ENCODE measurements around the gene KIFC3. TPM values are rescaled to one million over a fixed set of nuclear protein-coding genes. Genes with fewer than 3 reads are reported as not detected.
"Not testable (repeated sequence)": the region's sequence is repeated elsewhere in the genome, so short reads cannot be mapped to it uniquely, and the experiment has no call there.

The KIFC3 gene, protein sequence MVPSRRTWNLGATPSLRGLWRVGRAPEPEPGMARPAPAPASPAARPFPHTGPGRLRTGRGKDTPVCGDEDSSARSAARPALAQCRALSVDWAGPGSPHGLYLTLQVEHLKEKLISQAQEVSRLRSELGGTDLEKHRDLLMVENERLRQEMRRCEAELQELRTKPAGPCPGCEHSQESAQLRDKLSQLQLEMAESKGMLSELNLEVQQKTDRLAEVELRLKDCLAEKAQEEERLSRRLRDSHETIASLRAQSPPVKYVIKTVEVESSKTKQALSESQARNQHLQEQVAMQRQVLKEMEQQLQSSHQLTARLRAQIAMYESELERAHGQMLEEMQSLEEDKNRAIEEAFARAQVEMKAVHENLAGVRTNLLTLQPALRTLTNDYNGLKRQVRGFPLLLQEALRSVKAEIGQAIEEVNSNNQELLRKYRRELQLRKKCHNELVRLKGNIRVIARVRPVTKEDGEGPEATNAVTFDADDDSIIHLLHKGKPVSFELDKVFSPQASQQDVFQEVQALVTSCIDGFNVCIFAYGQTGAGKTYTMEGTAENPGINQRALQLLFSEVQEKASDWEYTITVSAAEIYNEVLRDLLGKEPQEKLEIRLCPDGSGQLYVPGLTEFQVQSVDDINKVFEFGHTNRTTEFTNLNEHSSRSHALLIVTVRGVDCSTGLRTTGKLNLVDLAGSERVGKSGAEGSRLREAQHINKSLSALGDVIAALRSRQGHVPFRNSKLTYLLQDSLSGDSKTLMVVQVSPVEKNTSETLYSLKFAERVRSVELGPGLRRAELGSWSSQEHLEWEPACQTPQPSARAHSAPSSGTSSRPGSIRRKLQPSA
- total RNA-seq (2014; rRNA removed), result 32.6 and 42.2 TPM in 2 replicates
- Bru-seq, nascent RNA, result percentile 52 among the genes with signal in this experiment
- percentile 55 among the genes with signal in this experiment for BruChase-seq, experiment 1, labeled RNA remaining after a 6-hour chase
- percentile 54 among the genes with signal in this experiment for BruChase-seq, experiment 2, labeled RNA remaining after a 2-hour chase
- long read RNA-seq, transcript KIFC3-203 (20 exons, 3,379 nt), result major isoform, 33 of 119 reads
- long read RNA-seq, partial matches to known transcripts, result 27 of 119 reads
- long read RNA-seq, other reads (novel, unspliced or antisense), result 57 of 119 reads

DNA sequence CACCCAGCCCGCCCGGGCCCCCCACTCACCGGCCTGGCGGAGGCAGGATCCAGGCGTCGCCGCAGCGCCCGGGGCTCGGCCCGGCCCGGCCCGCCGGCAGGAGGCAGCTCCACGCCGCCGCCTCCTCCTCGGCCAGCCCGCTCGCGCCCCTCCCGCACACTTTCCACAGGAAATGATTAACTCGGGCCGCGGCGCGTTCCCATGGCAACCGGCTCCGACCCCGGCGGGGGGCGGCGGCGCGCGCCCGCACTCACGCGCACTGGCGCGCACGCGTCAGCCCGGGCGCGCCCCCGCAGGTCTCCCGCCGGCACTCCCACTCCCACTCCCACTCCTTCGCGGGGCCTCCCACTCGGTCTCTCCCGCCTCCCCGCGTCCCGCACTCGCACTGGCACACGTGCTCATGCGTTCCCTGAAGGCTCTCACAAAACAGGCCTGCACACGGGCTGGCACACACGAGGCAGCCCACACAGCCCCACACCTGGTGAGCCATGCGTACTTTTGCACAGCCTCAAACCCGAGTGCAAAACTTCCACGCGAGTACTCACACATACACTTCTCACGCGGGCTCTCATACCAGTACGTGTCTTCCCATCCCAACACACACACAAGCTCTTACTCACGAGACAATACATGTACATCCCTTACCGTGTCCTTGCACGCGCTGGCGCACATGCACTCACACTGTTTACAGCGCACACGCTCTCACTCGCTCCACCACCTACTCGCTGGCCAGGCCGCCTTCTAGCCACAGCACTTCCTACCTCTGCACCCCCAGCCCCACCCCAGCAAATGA, at the start of gene KIFC3:
KIFC3 (minus strand) TSS at position 151 of the 793 bp plus-strand sequence. CDS start 4,248 bp downstream, outside the sequence.
- Histone ChIP-seq H3K9me3 (ENCODE audit: low read length) (no peaks in the 10 kb centered on the region), H3K4me1 (ENCODE audit: insufficient read depth, low read length) (peaks cover 46% of the 10 kb centered on the region), H3K9ac (ENCODE audit: low read length) (peak within 1 kb of the TSS; percentile 82), H3K79me2 (ENCODE audit: low read length) (peaks cover 20% of the 10 kb centered on the region), H3K36me3 (ENCODE audit: low read depth, low read length) (no peaks in the 10 kb centered on the region), H4K20me1 (ENCODE audit: low read length) (no peaks in the 10 kb centered on the region), H3K4me2 (ENCODE audit: low read length) (peak within 1 kb of the TSS; percentile 100), H2AFZ (ENCODE audit: low read length) (peak within 1 kb of the TSS; percentile 80), H3K27ac (ENCODE audit: low read length) (peak within 1 kb of the TSS; percentile 54), H3K9me2 (replicated peaks; ENCODE audit: low read length) (no peaks in the 10 kb centered on the region), H3F3A (ENCODE audit: low read length, unreplicated experiment) (no peaks in the 10 kb centered on the region), H3K4me3 (ENCODE audit: low read length) (peak within 1 kb of the TSS; percentile 81), H3K27me3 (ENCODE audit: low read length) (no peaks in the 10 kb centered on the region)
- BruUV-seq (replicated peaks), result no TSS peak
- no peak for TF ChIP-seq EZH2 (IDR thresholded peaks at IDR 0.05; ENCODE audit: low read length, unreplicated experiment)
- TF ChIP-seq, protein P1, sequence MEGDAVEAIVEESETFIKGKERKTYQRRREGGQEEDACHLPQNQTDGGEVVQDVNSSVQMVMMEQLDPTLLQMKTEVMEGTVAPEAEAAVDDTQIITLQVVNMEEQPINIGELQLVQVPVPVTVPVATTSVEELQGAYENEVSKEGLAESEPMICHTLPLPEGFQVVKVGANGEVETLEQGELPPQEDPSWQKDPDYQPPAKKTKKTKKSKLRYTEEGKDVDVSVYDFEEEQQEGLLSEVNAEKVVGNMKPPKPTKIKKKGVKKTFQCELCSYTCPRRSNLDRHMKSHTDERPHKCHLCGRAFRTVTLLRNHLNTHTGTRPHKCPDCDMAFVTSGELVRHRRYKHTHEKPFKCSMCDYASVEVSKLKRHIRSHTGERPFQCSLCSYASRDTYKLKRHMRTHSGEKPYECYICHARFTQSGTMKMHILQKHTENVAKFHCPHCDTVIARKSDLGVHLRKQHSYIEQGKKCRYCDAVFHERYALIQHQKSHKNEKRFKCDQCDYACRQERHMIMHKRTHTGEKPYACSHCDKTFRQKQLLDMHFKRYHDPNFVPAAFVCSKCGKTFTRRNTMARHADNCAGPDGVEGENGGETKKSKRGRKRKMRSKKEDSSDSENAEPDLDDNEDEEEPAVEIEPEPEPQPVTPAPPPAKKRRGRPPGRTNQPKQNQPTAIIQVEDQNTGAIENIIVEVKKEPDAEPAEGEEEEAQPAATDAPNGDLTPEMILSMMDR (conservative IDR thresholded peaks at IDR 0.05; ENCODE audit: low read depth, low read length), result no peak
- no peak for TF ChIP-seq EZH2phosphoT487 (IDR thresholded peaks at IDR 0.05; ENCODE audit: borderline replicate concordance, low read length)
- intact Hi-C loops (cut with micrococcal nuclease), result loop anchor here (10.0 kb wide), 1 partner anchor 202 kb away; the partner anchor contains the start of genes USB1 and ZNF319
- CTCF ChIA-PET, result interaction anchor here (0.6 kb wide), 1 partner anchor 197 kb away, joined by 4 read pairs; no protein-coding TSS in a partner anchor
- POLR2A ChIA-PET (ENCODE audit: unreplicated experiment), result no interaction called here
- DNase-seq (peak; percentile 68), ATAC-seq (peak; percentile 56)

DNA sequence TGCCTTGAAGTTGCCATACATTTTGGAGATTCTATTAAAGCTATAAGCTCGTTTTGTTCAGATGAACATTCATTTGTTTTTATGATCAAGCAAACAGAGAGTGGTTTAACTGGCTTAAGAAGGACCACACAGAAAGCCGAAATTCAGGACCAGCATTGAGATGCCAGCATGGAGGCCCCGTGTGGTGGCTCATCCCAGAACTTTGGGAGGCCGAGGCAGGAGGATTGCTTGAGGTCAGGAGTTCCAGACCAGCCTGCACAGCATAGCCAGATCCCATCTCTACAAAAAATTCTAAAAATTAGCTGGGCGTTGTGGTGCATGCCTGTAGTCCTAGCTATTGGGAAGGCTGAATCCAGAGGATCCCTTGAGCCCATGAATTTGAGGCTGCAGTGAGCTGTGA, 45.9 kb upstream of the KIFC3 start:
- ATAC-seq, result no peak
- H3K9me3 ChIP-seq (ENCODE audit: low read length), result no peaks in the 10 kb centered on the region
- H3K4me2 ChIP-seq (ENCODE audit: low read length), result no peak overlapping the region
- no peaks in the 10 kb centered on the region for H3K9me2 ChIP-seq (replicated peaks; ENCODE audit: low read length)
- no peak overlapping the region for H3K9ac ChIP-seq (ENCODE audit: low read length)
- no peaks in the 10 kb centered on the region for H3K79me2 ChIP-seq (ENCODE audit: low read length)
- DNase-seq, result no peak
- intact Hi-C loops (cut with micrococcal nuclease), result no loop called here
- no peaks in the 10 kb centered on the region for H3K36me3 ChIP-seq (ENCODE audit: low read depth, low read length)
- ChIA-PET POLR2A (ENCODE audit: unreplicated experiment) (no interaction called here), CTCF (no interaction called here)
- BruUV-seq (replicated peaks), result no TSS peak
- no peak overlapping the region for H3K27ac ChIP-seq (ENCODE audit: low read length)
- TF ChIP-seq EZH2 (IDR thresholded peaks at IDR 0.05; ENCODE audit: low read length, unreplicated experiment) (no peak), EZH2phosphoT487 (IDR thresholded peaks at IDR 0.05; ENCODE audit: borderline replicate concordance, low read length) (no peak)
- TF ChIP-seq, protein P1 (conservative IDR thresholded peaks at IDR 0.05; ENCODE audit: low read depth, low read length), result no peak
- no peaks in the 10 kb centered on the region for H3F3A ChIP-seq (ENCODE audit: low read length, unreplicated experiment)
- H4K20me1 ChIP-seq (ENCODE audit: low read length), result no peaks in the 10 kb centered on the region
- H3K4me1 ChIP-seq (ENCODE audit: insufficient read depth, low read length), result no peaks in the 10 kb centered on the region
- H2AFZ ChIP-seq (ENCODE audit: low read length), result no peak overlapping the region
- H3K4me3 ChIP-seq (ENCODE audit: low read length), result no peak overlapping the region
- no peaks in the 10 kb centered on the region for H3K27me3 ChIP-seq (ENCODE audit: low read length)

DNA sequence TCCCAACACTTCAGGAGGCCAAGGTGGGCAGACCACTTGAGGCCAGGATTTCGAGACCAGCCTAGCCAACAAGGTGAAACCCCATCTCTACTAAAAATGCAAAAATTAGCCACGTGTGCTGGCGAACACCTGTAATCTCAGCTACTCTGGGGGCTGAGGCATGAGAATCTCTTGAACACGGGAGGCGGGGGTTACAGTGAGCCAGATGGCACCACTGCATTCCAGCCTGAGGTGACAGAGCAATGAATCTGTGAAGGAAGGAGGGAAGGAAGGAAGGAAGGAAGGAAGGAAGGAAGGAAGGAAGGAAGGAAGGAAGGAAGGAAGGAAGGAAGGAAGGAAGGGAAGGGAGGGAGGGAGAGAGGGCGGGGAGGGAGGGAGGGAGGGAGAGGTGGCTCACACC, 44.6 kb upstream of the KIFC3 start:
- DNase-seq; H4K20me1 ChIP-seq (ENCODE audit: low read length); H3K9me2 ChIP-seq (replicated peaks; ENCODE audit: low read length); H3K9ac ChIP-seq (ENCODE audit: low read length); intact Hi-C loops (cut with micrococcal nuclease); CTCF ChIA-PET; H3K36me3 ChIP-seq (ENCODE audit: low read depth, low read length); H3K27me3 ChIP-seq (ENCODE audit: low read length); H3K4me2 ChIP-seq (ENCODE audit: low read length); H3K9me3 ChIP-seq (ENCODE audit: low read length); H3K4me1 ChIP-seq (ENCODE audit: insufficient read depth, low read length); ATAC-seq; H3F3A ChIP-seq (ENCODE audit: low read length, unreplicated experiment); H2AFZ ChIP-seq (ENCODE audit: low read length); BruUV-seq (replicated peaks); H3K27ac ChIP-seq (ENCODE audit: low read length); H3K4me3 ChIP-seq (ENCODE audit: low read length); H3K79me2 ChIP-seq (ENCODE audit: low read length): not testable (repeated sequence)
- POLR2A ChIA-PET (ENCODE audit: unreplicated experiment), result interaction anchor here (0.6 kb wide), 1 partner anchor 24 kb away, joined by 3 read pairs; no protein-coding TSS in a partner anchor

All from PC-3 (cell line).